ENCODE results near the gene CCNE1.

DNA sequence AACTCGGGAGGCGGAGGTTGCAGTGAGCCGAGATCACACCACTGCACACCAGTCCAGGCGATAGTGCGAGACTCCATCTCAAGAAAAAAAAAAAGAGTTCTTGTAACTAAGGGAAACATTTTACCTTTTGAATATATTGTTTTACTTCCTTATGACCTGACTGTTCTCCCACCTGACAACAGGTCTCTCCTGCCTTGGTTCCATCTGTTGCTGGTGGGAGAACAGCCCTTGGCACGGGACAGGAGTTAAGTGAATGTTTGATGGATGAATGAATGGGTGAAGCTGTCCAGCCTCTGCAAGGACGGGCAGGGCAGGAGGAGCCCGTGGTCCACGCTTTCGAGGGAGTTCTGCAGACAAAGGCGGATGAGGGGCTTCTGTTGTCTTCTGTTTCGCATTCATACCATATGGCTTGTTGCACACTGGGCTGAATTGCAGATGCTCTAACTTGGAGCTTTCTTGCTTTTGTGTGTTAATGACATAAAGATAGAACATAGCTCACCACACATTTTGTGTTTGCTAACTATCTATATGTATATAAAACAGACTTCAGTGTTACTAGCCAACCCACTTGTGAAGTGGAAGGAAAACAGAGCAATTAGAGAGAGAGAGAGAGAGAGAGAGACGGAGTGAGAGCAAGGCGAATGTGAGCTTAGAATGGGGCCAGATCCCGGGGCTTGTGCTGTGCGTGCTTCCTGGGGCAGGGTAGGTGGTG is 16.2 kb upstream of the CCNE1 start:
- TF ChIP-seq POLR2A (IDR thresholded peaks at IDR 0.05) (no peak), CTCF (IDR thresholded peaks at IDR 0.05) (no peak)
